Skin of body (tissue), 2 donors: ENCODE measurements around the gene IQGAP3. TPM values are rescaled to one million over a fixed set of nuclear protein-coding genes. Genes with fewer than 3 reads are reported as not detected.

Experiments
- DNase-seq: peaks from one replicate; lab custom pipeline; 2025; lab: John Stamatoyannopoulos, UW
- total RNA-seq: library from RNA; depleted of rRNA; stranded (reverse); fragments of >200 nt; gene quantifications from one replicate; pipeline ENCODE4 v1.2.3, GENCODE V29; 2014

The IQGAP3 gene
- total RNA-seq, 1 donor from 2014 or later, result 8.6 TPM

- DNase-seq, result no peak
Observed at GRCh38 chr1:156546267-156546666, 26.1 kb downstream of the IQGAP3 start.

GRCh38 chr1:156544592-156545102 is 27.7 kb downstream of the IQGAP3 start:
- no peak for DNase-seq

GRCh38 chr1:156543066-156543465 is 29.3 kb downstream of the IQGAP3 start:
- DNase-seq, result no peak

GRCh38 chr1:156540955-156541354 is 31.4 kb downstream of the IQGAP3 start:
- DNase-seq, result no peak

GRCh38 chr1:156539818-156540355 is 32.5 kb downstream of the IQGAP3 start:
- DNase-seq, result no peak

GRCh38 chr1:156538711-156539440 is 33.5 kb downstream of the IQGAP3 start:
- no peak for DNase-seq

- DNase-seq, result no peak
Observed at GRCh38 chr1:156537027-156537426, 35.3 kb downstream of the IQGAP3 start.

GRCh38 chr1:156534424-156535060 is 37.8 kb downstream of the IQGAP3 start:
- DNase-seq, result no peak

- no peak for DNase-seq
Observed at GRCh38 chr1:156533568-156534220, 38.7 kb downstream of the IQGAP3 start.

- no peak for DNase-seq
Observed at GRCh38 chr1:156532374-156532773, 40.0 kb downstream of the IQGAP3 start.

- no peak for DNase-seq
Observed at GRCh38 chr1:156530006-156530405, 42.4 kb downstream of the IQGAP3 start.

GRCh38 chr1:156528875-156529425 is 43.4 kb downstream of the IQGAP3 start:
- no peak for DNase-seq

GRCh38 chr1:156528231-156528630 is 44.1 kb downstream of the IQGAP3 start:
- DNase-seq, result no peak

- no peak for DNase-seq
Observed at GRCh38 chr1:156527584-156527983, 44.8 kb downstream of the IQGAP3 start.

GRCh38 chr1:156525856-156526489 is 46.4 kb downstream of the IQGAP3 start:
- no peak for DNase-seq

- no peak for DNase-seq
Observed at GRCh38 chr1:156525071-156525501, 47.3 kb downstream of the IQGAP3 start.

GRCh38 chr1:156524481-156524869 is 47.9 kb downstream of the IQGAP3 start:
- DNase-seq, result no peak

- DNase-seq, result no peak
Observed at GRCh38 chr1:156523801-156524480, 48.4 kb downstream of the IQGAP3 start.

GRCh38 chr1:156522443-156522970 is 49.9 kb downstream of the IQGAP3 start:
- DNase-seq, result no peak

GRCh38 chr1:156517748-156518147 is 54.6 kb downstream of the IQGAP3 start:
- no peak for DNase-seq
